Measurements from ENCODE around the gene MYH2.

DNA sequence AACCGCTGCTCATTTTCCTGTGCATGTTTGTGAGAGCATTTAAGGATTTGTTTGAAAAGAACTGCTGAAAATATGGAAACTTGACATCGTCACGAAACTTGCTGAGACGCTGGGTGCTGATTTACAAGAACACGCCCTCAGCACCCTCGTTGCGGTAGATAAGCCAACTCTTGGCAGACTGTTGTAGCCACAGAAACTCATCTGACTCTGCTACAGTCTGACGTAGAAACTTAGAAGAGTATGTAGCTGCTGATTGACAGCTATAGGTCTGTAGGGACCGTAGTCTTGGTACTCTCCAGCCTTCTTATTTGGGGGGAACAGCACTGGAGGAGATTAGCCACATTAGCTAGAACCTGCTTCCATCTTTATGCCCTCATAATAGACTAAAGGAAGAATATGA is 36.1 kb upstream of the MYH2 start:
- TF ChIP-seq ATF3 (CRISPR knock-in tag; IDR thresholded peaks at IDR 0.05), result no peak
- no peak for TF ChIP-seq MZF1 (CRISPR knock-in tag; IDR thresholded peaks at IDR 0.05; ENCODE audit: borderline replicate concordance)
- TF ChIP-seq POLR2AphosphoS5 (IDR thresholded peaks at IDR 0.05; ENCODE audit: low read depth, low read length), result no peak
- no peak for TF ChIP-seq ATF1 (CRISPR knock-in tag; IDR thresholded peaks at IDR 0.05)
- TF ChIP-seq, protein P1, sequence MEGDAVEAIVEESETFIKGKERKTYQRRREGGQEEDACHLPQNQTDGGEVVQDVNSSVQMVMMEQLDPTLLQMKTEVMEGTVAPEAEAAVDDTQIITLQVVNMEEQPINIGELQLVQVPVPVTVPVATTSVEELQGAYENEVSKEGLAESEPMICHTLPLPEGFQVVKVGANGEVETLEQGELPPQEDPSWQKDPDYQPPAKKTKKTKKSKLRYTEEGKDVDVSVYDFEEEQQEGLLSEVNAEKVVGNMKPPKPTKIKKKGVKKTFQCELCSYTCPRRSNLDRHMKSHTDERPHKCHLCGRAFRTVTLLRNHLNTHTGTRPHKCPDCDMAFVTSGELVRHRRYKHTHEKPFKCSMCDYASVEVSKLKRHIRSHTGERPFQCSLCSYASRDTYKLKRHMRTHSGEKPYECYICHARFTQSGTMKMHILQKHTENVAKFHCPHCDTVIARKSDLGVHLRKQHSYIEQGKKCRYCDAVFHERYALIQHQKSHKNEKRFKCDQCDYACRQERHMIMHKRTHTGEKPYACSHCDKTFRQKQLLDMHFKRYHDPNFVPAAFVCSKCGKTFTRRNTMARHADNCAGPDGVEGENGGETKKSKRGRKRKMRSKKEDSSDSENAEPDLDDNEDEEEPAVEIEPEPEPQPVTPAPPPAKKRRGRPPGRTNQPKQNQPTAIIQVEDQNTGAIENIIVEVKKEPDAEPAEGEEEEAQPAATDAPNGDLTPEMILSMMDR (CRISPR knock-in tag; IDR thresholded peaks at IDR 0.05), result no peak
- TF ChIP-seq ZNF33B (CRISPR knock-in tag; IDR thresholded peaks at IDR 0.05), result no peak
- TF ChIP-seq RFX5 (IDR thresholded peaks at IDR 0.05; ENCODE audit: low read depth, low read length), result no peak
- TF ChIP-seq ZNF180 (CRISPR knock-in tag; IDR thresholded peaks at IDR 0.05; ENCODE audit: borderline replicate concordance, low read depth), result no peak

Measured in HepG2 (cell line).